Measurements from ENCODE around the gene LPAR1. TPM values are rescaled to one million over a fixed set of nuclear protein-coding genes. Genes with fewer than 3 reads are reported as not detected.

Gene LPAR1
- total RNA-seq, 1 experiment from 2014 or later, result 28.3 TPM

GRCh38 chr9:110874963-110875674 lies 163.2 kb downstream of the LPAR1 start:
- intact Hi-C loops (cut with micrococcal nuclease; ENCODE audit: unreplicated experiment), result no loop called here
- POLR2A ChIA-PET (ENCODE audit: low non-redundant PET), result no interaction called here
- Histone ChIP-seq H3K4me1 (ENCODE audit: insufficient read depth, low read length, poor library complexity, severe bottlenecking) (peaks cover 3% of the 10 kb centered on the region), H3K36me3 (ENCODE audit: insufficient read depth, low read length, poor library complexity, severe bottlenecking) (no peaks in the 10 kb centered on the region), H3K4me3 (ENCODE audit: low read depth, low read length, poor library complexity, severe bottlenecking) (no peak overlapping the region), H3K27me3 (replicated peaks; ENCODE audit: insufficient read depth, low read depth, low read length, poor library complexity) (no peaks in the 10 kb centered on the region), H3K9me3 (ENCODE audit: low read depth, low read length, poor library complexity, severe bottlenecking) (no peaks in the 10 kb centered on the region), H3K27ac (ENCODE audit: low read depth, low read length, poor library complexity, severe bottlenecking) (no peak overlapping the region)
- CTCF ChIA-PET, result no interaction called here
- DNase-seq (ENCODE audit: low spot score), result no peak
- BruUV-seq (replicated peaks), result no TSS peak
- no peak for TF ChIP-seq CTCF (conservative IDR thresholded peaks at IDR 0.05; ENCODE audit: low read depth, low read length)
- no peak for TF ChIP-seq EZH2 (IDR thresholded peaks at IDR 0.05; ENCODE audit: borderline replicate concordance, low read depth, low read length, poor library complexity, severe bottlenecking)

GRCh38 chr9:110872920-110873319 lies 165.3 kb downstream of the LPAR1 start:
- Histone ChIP-seq H3K4me1 (ENCODE audit: insufficient read depth, low read length, poor library complexity, severe bottlenecking) (peaks cover 5% of the 10 kb centered on the region), H3K27ac (ENCODE audit: low read depth, low read length, poor library complexity, severe bottlenecking) (no peak overlapping the region), H3K4me3 (ENCODE audit: low read depth, low read length, poor library complexity, severe bottlenecking) (no peak overlapping the region), H3K9me3 (ENCODE audit: low read depth, low read length, poor library complexity, severe bottlenecking) (no peaks in the 10 kb centered on the region), H3K36me3 (ENCODE audit: insufficient read depth, low read length, poor library complexity, severe bottlenecking) (no peaks in the 10 kb centered on the region), H3K27me3 (replicated peaks; ENCODE audit: insufficient read depth, low read depth, low read length, poor library complexity) (no peaks in the 10 kb centered on the region)
- DNase-seq (ENCODE audit: low spot score), result no peak
- TF ChIP-seq CTCF (conservative IDR thresholded peaks at IDR 0.05; ENCODE audit: low read depth, low read length) (no peak), EZH2 (IDR thresholded peaks at IDR 0.05; ENCODE audit: borderline replicate concordance, low read depth, low read length, poor library complexity, severe bottlenecking) (no peak)
- intact Hi-C loops (cut with micrococcal nuclease; ENCODE audit: unreplicated experiment), result no loop called here
- ChIA-PET POLR2A (ENCODE audit: low non-redundant PET) (no interaction called here), CTCF (no interaction called here)
- BruUV-seq (replicated peaks), result no TSS peak

GRCh38 chr9:110871736-110872135 lies 166.5 kb downstream of the LPAR1 start:
- Histone ChIP-seq H3K36me3 (ENCODE audit: insufficient read depth, low read length, poor library complexity, severe bottlenecking) (no peaks in the 10 kb centered on the region), H3K9me3 (ENCODE audit: low read depth, low read length, poor library complexity, severe bottlenecking) (no peaks in the 10 kb centered on the region), H3K27me3 (replicated peaks; ENCODE audit: insufficient read depth, low read depth, low read length, poor library complexity) (no peaks in the 10 kb centered on the region), H3K4me3 (ENCODE audit: low read depth, low read length, poor library complexity, severe bottlenecking) (no peak overlapping the region), H3K4me1 (ENCODE audit: insufficient read depth, low read length, poor library complexity, severe bottlenecking) (peaks cover 5% of the 10 kb centered on the region), H3K27ac (ENCODE audit: low read depth, low read length, poor library complexity, severe bottlenecking) (no peak overlapping the region)
- intact Hi-C loops (cut with micrococcal nuclease; ENCODE audit: unreplicated experiment), result no loop called here
- ChIA-PET POLR2A (ENCODE audit: low non-redundant PET) (no interaction called here), CTCF (no interaction called here)
- no TSS peak for BruUV-seq (replicated peaks)
- no peak for DNase-seq (ENCODE audit: low spot score)
- TF ChIP-seq EZH2 (IDR thresholded peaks at IDR 0.05; ENCODE audit: borderline replicate concordance, low read depth, low read length, poor library complexity, severe bottlenecking) (no peak), CTCF (conservative IDR thresholded peaks at IDR 0.05; ENCODE audit: low read depth, low read length) (no peak)

Measured in A673 (cell line).